ENCODE results near the gene MCM7.

GRCh38 chr7:100099452-100099851, 1.7 kb downstream of the MCM7 start:
- TF ChIP-seq ZNF773 (CRISPR knock-in tag; IDR thresholded peaks at IDR 0.05; ENCODE audit: borderline replicate concordance) (no peak), ZNF354B (CRISPR knock-in tag; IDR thresholded peaks at IDR 0.05) (no peak), MAFK (conservative IDR thresholded peaks at IDR 0.05 in 1 of 2, IDR thresholded peaks at IDR 0.05 in 1 of 2; ENCODE audit: low read length in 2 of 2) (no peak), RFX5 (IDR thresholded peaks at IDR 0.05; ENCODE audit: low read depth, low read length) (no peak), MYNN (CRISPR knock-in tag; IDR thresholded peaks at IDR 0.05; ENCODE audit: low read depth) (no peak), CBFB (CRISPR knock-in tag; IDR thresholded peaks at IDR 0.05) (no peak), ZNF570 (CRISPR knock-in tag; IDR thresholded peaks at IDR 0.05; ENCODE audit: borderline replicate concordance) (no peak)
- TF ChIP-seq, protein P1, sequence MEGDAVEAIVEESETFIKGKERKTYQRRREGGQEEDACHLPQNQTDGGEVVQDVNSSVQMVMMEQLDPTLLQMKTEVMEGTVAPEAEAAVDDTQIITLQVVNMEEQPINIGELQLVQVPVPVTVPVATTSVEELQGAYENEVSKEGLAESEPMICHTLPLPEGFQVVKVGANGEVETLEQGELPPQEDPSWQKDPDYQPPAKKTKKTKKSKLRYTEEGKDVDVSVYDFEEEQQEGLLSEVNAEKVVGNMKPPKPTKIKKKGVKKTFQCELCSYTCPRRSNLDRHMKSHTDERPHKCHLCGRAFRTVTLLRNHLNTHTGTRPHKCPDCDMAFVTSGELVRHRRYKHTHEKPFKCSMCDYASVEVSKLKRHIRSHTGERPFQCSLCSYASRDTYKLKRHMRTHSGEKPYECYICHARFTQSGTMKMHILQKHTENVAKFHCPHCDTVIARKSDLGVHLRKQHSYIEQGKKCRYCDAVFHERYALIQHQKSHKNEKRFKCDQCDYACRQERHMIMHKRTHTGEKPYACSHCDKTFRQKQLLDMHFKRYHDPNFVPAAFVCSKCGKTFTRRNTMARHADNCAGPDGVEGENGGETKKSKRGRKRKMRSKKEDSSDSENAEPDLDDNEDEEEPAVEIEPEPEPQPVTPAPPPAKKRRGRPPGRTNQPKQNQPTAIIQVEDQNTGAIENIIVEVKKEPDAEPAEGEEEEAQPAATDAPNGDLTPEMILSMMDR (CRISPR knock-in tag; IDR thresholded peaks at IDR 0.05), result no peak
- TF ChIP-seq, protein P2, sequence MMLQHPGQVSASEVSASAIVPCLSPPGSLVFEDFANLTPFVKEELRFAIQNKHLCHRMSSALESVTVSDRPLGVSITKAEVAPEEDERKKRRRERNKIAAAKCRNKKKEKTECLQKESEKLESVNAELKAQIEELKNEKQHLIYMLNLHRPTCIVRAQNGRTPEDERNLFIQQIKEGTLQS (CRISPR knock-in tag; IDR thresholded peaks at IDR 0.05), result no peak

Data from HepG2 (cell line).